HG02623 (cell line): ENCODE measurements around the gene CDK5RAP2.

Experiments used
- ATAC-seq: cut with Tn5 transposase; IDR thresholded peaks from one replicate; pipeline ENCODE4 v1.9.1; 2021; ENCODE audit warnings: moderate library complexity; ENCODE audit not compliant: unreplicated experiment

Gene CDK5RAP2

GRCh38 chr9:120408680-120409258, 171.2 kb downstream of the CDK5RAP2 start:
- ATAC-seq: no peak

GRCh38 chr9:120405860-120406259, 174.1 kb downstream of the CDK5RAP2 start:
- no peak for ATAC-seq

- no peak for ATAC-seq
These were observed 174.8 kb downstream of the CDK5RAP2 start for GRCh38 chr9:120405134-120405533.

- ATAC-seq: no peak
These were observed 176.5 kb downstream of the CDK5RAP2 start for GRCh38 chr9:120403543-120403856.

- no peak for ATAC-seq
These were observed 177.0 kb downstream of the CDK5RAP2 start for GRCh38 chr9:120402741-120403542.

GRCh38 chr9:120399940-120400339, 180.0 kb downstream of the CDK5RAP2 start:
- ATAC-seq: no peak

GRCh38 chr9:120398286-120398685, 181.7 kb downstream of the CDK5RAP2 start:
- ATAC-seq: no peak

- no peak for ATAC-seq
These were observed 182.5 kb downstream of the CDK5RAP2 start for GRCh38 chr9:120397453-120397852.

- no peak for ATAC-seq
These were observed 183.0 kb downstream of the CDK5RAP2 start for GRCh38 chr9:120396931-120397330.

- no peak for ATAC-seq
These were observed 183.5 kb downstream of the CDK5RAP2 start for GRCh38 chr9:120396418-120396817.

- no peak for ATAC-seq
These were observed 184.6 kb downstream of the CDK5RAP2 start for GRCh38 chr9:120395376-120395775.

GRCh38 chr9:120394058-120394669, 185.8 kb downstream of the CDK5RAP2 start:
- no peak for ATAC-seq

- no peak for ATAC-seq
These were observed 186.4 kb downstream of the CDK5RAP2 start for GRCh38 chr9:120393386-120394057.

GRCh38 chr9:120392711-120393110, 187.3 kb downstream of the CDK5RAP2 start:
- ATAC-seq: no peak

- ATAC-seq: no peak
These were observed 187.7 kb downstream of the CDK5RAP2 start for GRCh38 chr9:120392245-120392644.

GRCh38 chr9:120391691-120392090, 188.3 kb downstream of the CDK5RAP2 start:
- no peak for ATAC-seq

- ATAC-seq: no peak
These were observed 189.3 kb downstream of the CDK5RAP2 start for GRCh38 chr9:120390637-120391190.

GRCh38 chr9:120389867-120390266, 190.1 kb downstream of the CDK5RAP2 start:
- ATAC-seq: no peak

GRCh38 chr9:120389300-120389699, 190.7 kb downstream of the CDK5RAP2 start:
- ATAC-seq: no peak

GRCh38 chr9:120388003-120388855, 191.7 kb downstream of the CDK5RAP2 start:
- no peak for ATAC-seq
